ENCODE results near the gene SDC1. TPM values are rescaled to one million over a fixed set of nuclear protein-coding genes. Genes with fewer than 3 reads are reported as not detected.

SDC1 gene
- total RNA-seq, 1 donor from 2014 or later = 11.1 TPM

- DNase-seq (ENCODE audit: extremely low spot score, unreplicated experiment) = no peak
- Mint-ChIP-seq H3K4me1 (ENCODE audit: unreplicated experiment) (peaks cover under 1% of the 10 kb centered on the region), H3K9me3 (ENCODE audit: unreplicated experiment) (no peaks in the 10 kb centered on the region), H3K36me3 (ENCODE audit: unreplicated experiment) (no peaks in the 10 kb centered on the region), H3K4me3 (ENCODE audit: unreplicated experiment) (no peak overlapping the region), H3K27me3 (ENCODE audit: unreplicated experiment) (no peaks in the 10 kb centered on the region), H3K27ac (ENCODE audit: unreplicated experiment) (no peak overlapping the region)
- TF ChIP-seq CTCF (IDR thresholded peaks at IDR 0.05) = no peak
These were observed 46.1 kb downstream of the SDC1 start for GRCh38 chr2:20178666-20179465.

- no peak for TF ChIP-seq CTCF (IDR thresholded peaks at IDR 0.05)
- Mint-ChIP-seq H3K4me1 (ENCODE audit: unreplicated experiment) (no peaks in the 10 kb centered on the region), H3K27me3 (ENCODE audit: unreplicated experiment) (no peaks in the 10 kb centered on the region), H3K9me3 (ENCODE audit: unreplicated experiment) (no peaks in the 10 kb centered on the region), H3K27ac (ENCODE audit: unreplicated experiment) (no peak overlapping the region), H3K4me3 (ENCODE audit: unreplicated experiment) (no peak overlapping the region), H3K36me3 (ENCODE audit: unreplicated experiment) (no peaks in the 10 kb centered on the region)
- DNase-seq (ENCODE audit: extremely low spot score, unreplicated experiment) = no peak
These were observed 46.7 kb downstream of the SDC1 start for GRCh38 chr2:20178249-20178607.

GRCh38 chr2:20177556-20178248 is 47.2 kb downstream of the SDC1 start:
- DNase-seq (ENCODE audit: extremely low spot score, unreplicated experiment) = no peak

GRCh38 chr2:20176760-20177159 is 48.2 kb downstream of the SDC1 start:
- DNase-seq (ENCODE audit: extremely low spot score, unreplicated experiment) = no peak
- no peak overlapping the region for H3K27ac Mint-ChIP-seq (ENCODE audit: unreplicated experiment)
- no peaks in the 10 kb centered on the region for H3K4me1 Mint-ChIP-seq (ENCODE audit: unreplicated experiment)
- H3K9me3 Mint-ChIP-seq (ENCODE audit: unreplicated experiment) = no peaks in the 10 kb centered on the region
- H3K27me3 Mint-ChIP-seq (ENCODE audit: unreplicated experiment) = no peaks in the 10 kb centered on the region
- H3K4me3 Mint-ChIP-seq (ENCODE audit: unreplicated experiment) = no peak overlapping the region
- no peak for TF ChIP-seq CTCF (IDR thresholded peaks at IDR 0.05)
- no peaks in the 10 kb centered on the region for H3K36me3 Mint-ChIP-seq (ENCODE audit: unreplicated experiment)

More at GRCh38 chr2:20177556-20178248, 47.2 kb downstream of the SDC1 start:
- TF ChIP-seq CTCF (IDR thresholded peaks at IDR 0.05) = no peak
- Mint-ChIP-seq H3K36me3 (ENCODE audit: unreplicated experiment) (no peaks in the 10 kb centered on the region), H3K4me1 (ENCODE audit: unreplicated experiment) (no peaks in the 10 kb centered on the region), H3K9me3 (ENCODE audit: unreplicated experiment) (no peaks in the 10 kb centered on the region), H3K4me3 (ENCODE audit: unreplicated experiment) (no peak overlapping the region), H3K27ac (ENCODE audit: unreplicated experiment) (no peak overlapping the region), H3K27me3 (ENCODE audit: unreplicated experiment) (no peaks in the 10 kb centered on the region)

GRCh38 chr2:20175931-20176330 is 49.0 kb downstream of the SDC1 start:
- TF ChIP-seq CTCF (IDR thresholded peaks at IDR 0.05) = no peak
- no peak overlapping the region for H3K27ac Mint-ChIP-seq (ENCODE audit: unreplicated experiment)
- no peak overlapping the region for H3K4me3 Mint-ChIP-seq (ENCODE audit: unreplicated experiment)
- DNase-seq (ENCODE audit: extremely low spot score, unreplicated experiment) = no peak
- H3K9me3 Mint-ChIP-seq (ENCODE audit: unreplicated experiment) = no peaks in the 10 kb centered on the region
- no peaks in the 10 kb centered on the region for H3K36me3 Mint-ChIP-seq (ENCODE audit: unreplicated experiment)
- no peaks in the 10 kb centered on the region for H3K27me3 Mint-ChIP-seq (ENCODE audit: unreplicated experiment)
- no peaks in the 10 kb centered on the region for H3K4me1 Mint-ChIP-seq (ENCODE audit: unreplicated experiment)
